HCT116 (cell line): ENCODE results near the gene DET1. TPM values are rescaled to one million over a fixed set of nuclear protein-coding genes. Genes with fewer than 3 reads are reported as not detected.

Experiments used
- ATAC-seq: fragments of 200-7000 bp; cut with Tn5 transposase; 2 replicates; pipeline ENCODE4 v1.9.1; 2020; ENCODE audit warnings: mild to moderate bottlenecking, moderate library complexity
- BruUV-seq: library from RNA; stranded (reverse); fragments of 400-500 nt; replicated peaks from 2 replicates; lab custom pipeline; 2021; lab: Mats Ljungman, UMichigan
- CTCF ChIA-PET: fragments of 300-600 bp; sonication (Branson Sonifier 250); formaldehyde crosslinking; loops from one replicate; lab custom pipeline; 2021; ENCODE audit warnings: antibody characterized with exemption; lab: Charles Lee
- POLR2A ChIA-PET: fragments of 300-600, 350-600 bp; sonication (Branson Sonifier 250); formaldehyde crosslinking; loops from one replicate; lab custom pipeline; 2021; ENCODE audit warnings: antibody characterized with exemption; lab: Charles Lee
- RAD21 ChIA-PET, 2 experiments: fragments of 300-600 bp; sonication (Branson Sonifier 250); formaldehyde crosslinking; loops; one replicate each; lab custom pipeline; 2023; ENCODE audit warnings: low total read pairs in 2 of 2; ENCODE audit not compliant: uncharacterized antibody in 2 of 2, unreplicated experiment in 2 of 2, low non-redundant PET in 1 of 2; lab: Charles Lee
- DNase-seq: peaks from one replicate; pipeline ENCODE4 v3.0.0-alpha.2; 2010; ENCODE audit warnings: low read depth, low spot score
- H2AFZ ChIP-seq: fragments of 200-600 bp; shearing (Covaris generic), sonication (generic); 2 replicates; pipeline ENCODE4 v1.6.1; 2017; ENCODE audit warnings: low read depth, mixed run types, mixed read lengths, antibody characterized with exemption, low read length; ENCODE audit not compliant: poor library complexity, severe bottlenecking
- H3K27ac ChIP-seq: 2 replicates; pipeline ENCODE4 v1.5.1; 2012; ENCODE audit warnings: low read depth, low read length
- H3K27me3 ChIP-seq: fragments of 200-600 bp; sonication (generic); 2 replicates; pipeline ENCODE4 v1.6.1; 2016; ENCODE audit warnings: mixed run types, low read length, mixed read lengths; ENCODE audit not compliant: insufficient read depth
- H3K36me3 ChIP-seq, 2 experiments: fragments of 200-500 bp in 1 of 2; fragments of 200-600 bp in 1 of 2; sonication (Bioruptor generic) in 1 of 2; sonication (generic) in 1 of 2; 2 replicates each; pipeline versions ENCODE4 v1.5.1 to v1.6.1; 2014 to 2016; ENCODE audit warnings: low read length in 2 of 2, inconsistent platforms in 1 of 2, mixed read lengths in 1 of 2, mixed run types in 1 of 2; ENCODE audit not compliant: insufficient read depth in 2 of 2, control insufficient read depth in 1 of 2
- H3K4me1 ChIP-seq, 2 experiments: fragments of 200-600 bp in 1 of 2; sonication (generic) in 1 of 2; 2 replicates each; pipeline versions ENCODE4 v1.5.1 to v1.6.1; 2012 to 2017; ENCODE audit warnings: low read length in 2 of 2, inconsistent platforms in 1 of 2, mild to moderate bottlenecking in 1 of 2, mixed read lengths in 1 of 2, mixed run types in 1 of 2, moderate library complexity in 1 of 2; ENCODE audit not compliant: insufficient read depth in 2 of 2, control insufficient read depth in 1 of 2
- H3K4me2 ChIP-seq: fragments of 200-600 bp; sonication (generic); 2 replicates; pipeline ENCODE4 v1.6.1; 2017; ENCODE audit warnings: mixed run types, low read length, mixed read lengths
- H3K4me3 ChIP-seq, 2 experiments: fragments of 200-600 bp in 1 of 2; sonication (generic) in 1 of 2; replicated peaks in 1 of 2; 2 replicates each; pipeline ENCODE4 v1.5.1; 2011 to 2016; ENCODE audit warnings: low read length in 2 of 2, control low read depth in 1 of 2, low read depth in 1 of 2, mild to moderate bottlenecking in 1 of 2, mixed read lengths in 1 of 2, mixed run types in 1 of 2
- H3K79me2 ChIP-seq: fragments of 200-600 bp; sonication (generic); 2 replicates; pipeline ENCODE4 v1.6.1; 2017; ENCODE audit warnings: mild to moderate bottlenecking, mixed run types, low read length, moderate library complexity, mixed read lengths; ENCODE audit not compliant: insufficient read depth
- H3K9ac ChIP-seq: fragments of 200-600 bp; sonication (generic); 2 replicates; pipeline ENCODE4 v1.6.1; 2016; ENCODE audit warnings: low read length, mixed read lengths
- H3K9me2 ChIP-seq: fragments of 200-600 bp; sonication (generic), shearing (Covaris generic); 2 replicates; pipeline ENCODE4 v1.6.1; 2017; ENCODE audit warnings: mixed run types, mild to moderate bottlenecking, moderate library complexity; ENCODE audit not compliant: insufficient read depth
- H3K9me3 ChIP-seq, 2 experiments: fragments of 200-500 bp in 1 of 2; fragments of 200-600 bp in 1 of 2; sonication (Bioruptor generic) in 1 of 2; sonication (generic) in 1 of 2; 2 replicates each; pipeline ENCODE4 v1.6.1; 2014 to 2017; ENCODE audit warnings: low read length in 2 of 2, mixed read lengths in 2 of 2, inconsistent platforms in 1 of 2, low read depth in 1 of 2, mild to moderate bottlenecking in 1 of 2, mixed run types in 1 of 2, moderate library complexity in 1 of 2; ENCODE audit not compliant: control insufficient read depth in 1 of 2, insufficient read depth in 1 of 2
- H4K20me1 ChIP-seq: fragments of 200-600 bp; sonication (generic), shearing (Covaris generic); 2 replicates; pipeline ENCODE4 v1.6.1; 2017; ENCODE audit warnings: mixed run types, mild to moderate bottlenecking, moderate library complexity; ENCODE audit not compliant: insufficient read depth
- POLR2AphosphoS5 ChIP-seq: IDR thresholded peaks from 2 replicates; pipeline ENCODE4 v1.6.1; 2011; ENCODE audit warnings: mild to moderate bottlenecking, low read depth, low read length, moderate library complexity
- SRF ChIP-seq: IDR thresholded peaks from 2 replicates; pipeline ENCODE4 v1.6.1; 2012; ENCODE audit warnings: low read depth
- ZNF274 ChIP-seq: fragments of 200-500 bp; sonication (Bioruptor generic); IDR thresholded peaks from 2 replicates; pipeline ENCODE4 v1.6.1; 2014; ENCODE audit warnings: mild to moderate bottlenecking, low read depth, low read length, inconsistent platforms
- intact Hi-C: fragments of 100-400 bp; cut with micrococcal nuclease; formaldehyde crosslinking; loops from 2 replicates; pipeline ENCODE4 v1.10.0; 2022
- total RNA-seq: library from RNA; stranded (reverse); gene quantifications from one replicate; pipeline ENCODE4 v1.2.1, GENCODE V29; 2021; ENCODE audit not compliant: unreplicated experiment
- TF ChIP-seq, protein P1 (sequence below), 3 experiments: fragments of 200-600 bp in 1 of 3; sonication (generic) in 1 of 3; IDR thresholded peaks in 2 of 3; conservative IDR thresholded peaks in 1 of 3; 2 replicates each; pipeline ENCODE4 v1.5.1; 2012 to 2017; ENCODE audit warnings: low read depth in 2 of 3, low read length in 2 of 3, antibody characterized with exemption in 1 of 3, borderline replicate concordance in 1 of 3, control low read depth in 1 of 3, mild to moderate bottlenecking in 1 of 3, mixed read lengths in 1 of 3, mixed run types in 1 of 3, moderate library complexity in 1 of 3; ENCODE audit not compliant: insufficient read depth in 1 of 3
- TF ChIP-seq, protein P2 (sequence below): IDR thresholded peaks from 2 replicates; pipeline ENCODE4 v1.6.1; 2012; ENCODE audit warnings: low read depth

Gene DET1
- total RNA-seq, 1 experiment from 2014 or later = 2.5 TPM

DNA sequence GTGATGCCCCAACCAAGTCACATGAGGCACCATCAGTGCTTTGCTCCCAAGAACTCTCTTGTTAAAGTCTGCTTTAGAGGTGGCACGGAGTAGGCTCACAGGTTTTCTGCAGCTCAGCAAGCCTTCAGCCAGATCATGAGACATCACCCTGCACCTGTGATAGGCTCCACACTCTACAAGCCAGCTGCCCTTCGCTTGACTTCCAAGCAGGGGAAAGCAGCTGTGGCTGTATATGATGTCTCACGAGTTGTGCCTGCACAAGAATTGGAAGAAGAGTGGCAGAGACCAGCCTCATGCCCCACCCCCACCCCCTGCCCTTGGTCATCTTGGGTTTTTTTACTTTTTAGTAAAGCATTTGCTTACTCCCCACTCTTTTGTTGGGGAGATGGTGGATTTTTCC, 56.4 kb downstream of the DET1 start:
- no peaks in the 10 kb centered on the region for H3K9me3 ChIP-seq
- no peak overlapping the region for H3K4me2 ChIP-seq
- ChIA-PET POLR2A (no interaction called here), RAD21 (no interaction called here)
- no peak for ATAC-seq
- H3K79me2 ChIP-seq = no peaks in the 10 kb centered on the region
- no peaks in the 10 kb centered on the region for H3K27me3 ChIP-seq
- no peaks in the 10 kb centered on the region for H3K9me2 ChIP-seq
- no TSS peak for BruUV-seq
- DNase-seq = no peak
- no peaks in the 10 kb centered on the region for H4K20me1 ChIP-seq
- no peak overlapping the region for H3K27ac ChIP-seq
- H2AFZ ChIP-seq = no peak overlapping the region
- peaks cover 0 to 8% of the 10 kb centered on the region in 2 experiments; a peak in 2 of 4 replicates for H3K4me1 ChIP-seq
- intact Hi-C loops = no loop called here
- H3K36me3 ChIP-seq = no peaks in the 10 kb centered on the region
- TF ChIP-seq SRF = no peak
- TF ChIP-seq, all 23 proteins: peak for 0
- H3K9ac ChIP-seq = no peak overlapping the region
- H3K4me3 ChIP-seq = no peak overlapping the region
- CTCF ChIA-PET = no interaction called here

DNA sequence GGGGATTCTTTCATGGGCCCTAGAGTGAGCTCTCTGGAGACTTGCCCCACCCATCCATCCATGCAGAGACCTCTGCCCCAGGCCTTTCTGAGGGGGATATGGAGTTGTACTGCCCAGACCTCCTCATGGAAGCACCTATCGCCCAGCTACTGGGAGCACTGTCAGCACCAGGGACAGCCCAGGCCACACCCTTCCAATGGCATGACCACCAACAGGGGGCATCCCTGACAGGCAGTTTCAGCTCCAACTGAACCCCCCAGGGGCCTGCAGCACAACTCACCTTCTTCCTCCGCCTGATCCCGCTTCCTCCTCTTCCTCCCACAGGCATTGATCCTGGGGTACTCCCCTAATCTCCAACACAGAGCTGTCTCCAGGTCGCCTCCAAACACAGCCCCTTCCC, 57.2 kb downstream of the DET1 start:
- no peak overlapping the region for H3K27ac ChIP-seq
- no peak overlapping the region for H3K4me3 ChIP-seq
- intact Hi-C loops = no loop called here
- no peaks in the 10 kb centered on the region for H3K9me3 ChIP-seq
- ChIA-PET RAD21 (no interaction called here), POLR2A (no interaction called here), CTCF (no interaction called here)
- H3K9ac ChIP-seq = no peak overlapping the region
- no peak for TF ChIP-seq POLR2AphosphoS5
- TF ChIP-seq ZNF274 = no peak
- TF ChIP-seq, protein P1, sequence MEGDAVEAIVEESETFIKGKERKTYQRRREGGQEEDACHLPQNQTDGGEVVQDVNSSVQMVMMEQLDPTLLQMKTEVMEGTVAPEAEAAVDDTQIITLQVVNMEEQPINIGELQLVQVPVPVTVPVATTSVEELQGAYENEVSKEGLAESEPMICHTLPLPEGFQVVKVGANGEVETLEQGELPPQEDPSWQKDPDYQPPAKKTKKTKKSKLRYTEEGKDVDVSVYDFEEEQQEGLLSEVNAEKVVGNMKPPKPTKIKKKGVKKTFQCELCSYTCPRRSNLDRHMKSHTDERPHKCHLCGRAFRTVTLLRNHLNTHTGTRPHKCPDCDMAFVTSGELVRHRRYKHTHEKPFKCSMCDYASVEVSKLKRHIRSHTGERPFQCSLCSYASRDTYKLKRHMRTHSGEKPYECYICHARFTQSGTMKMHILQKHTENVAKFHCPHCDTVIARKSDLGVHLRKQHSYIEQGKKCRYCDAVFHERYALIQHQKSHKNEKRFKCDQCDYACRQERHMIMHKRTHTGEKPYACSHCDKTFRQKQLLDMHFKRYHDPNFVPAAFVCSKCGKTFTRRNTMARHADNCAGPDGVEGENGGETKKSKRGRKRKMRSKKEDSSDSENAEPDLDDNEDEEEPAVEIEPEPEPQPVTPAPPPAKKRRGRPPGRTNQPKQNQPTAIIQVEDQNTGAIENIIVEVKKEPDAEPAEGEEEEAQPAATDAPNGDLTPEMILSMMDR (IDR thresholded peaks at IDR 0.05 in 2 of 3, conservative IDR thresholded peaks at IDR 0.05 in 1 of 3; ENCODE audit: borderline replicate concordance in 1 of 3, insufficient read depth in 1 of 3, low read depth in 2 of 3, low read length in 2 of 3) = peak in 2 of 3 experiments; percentile 21 to 23; a peak in 3 of 6 replicates
- TF ChIP-seq, protein P2, sequence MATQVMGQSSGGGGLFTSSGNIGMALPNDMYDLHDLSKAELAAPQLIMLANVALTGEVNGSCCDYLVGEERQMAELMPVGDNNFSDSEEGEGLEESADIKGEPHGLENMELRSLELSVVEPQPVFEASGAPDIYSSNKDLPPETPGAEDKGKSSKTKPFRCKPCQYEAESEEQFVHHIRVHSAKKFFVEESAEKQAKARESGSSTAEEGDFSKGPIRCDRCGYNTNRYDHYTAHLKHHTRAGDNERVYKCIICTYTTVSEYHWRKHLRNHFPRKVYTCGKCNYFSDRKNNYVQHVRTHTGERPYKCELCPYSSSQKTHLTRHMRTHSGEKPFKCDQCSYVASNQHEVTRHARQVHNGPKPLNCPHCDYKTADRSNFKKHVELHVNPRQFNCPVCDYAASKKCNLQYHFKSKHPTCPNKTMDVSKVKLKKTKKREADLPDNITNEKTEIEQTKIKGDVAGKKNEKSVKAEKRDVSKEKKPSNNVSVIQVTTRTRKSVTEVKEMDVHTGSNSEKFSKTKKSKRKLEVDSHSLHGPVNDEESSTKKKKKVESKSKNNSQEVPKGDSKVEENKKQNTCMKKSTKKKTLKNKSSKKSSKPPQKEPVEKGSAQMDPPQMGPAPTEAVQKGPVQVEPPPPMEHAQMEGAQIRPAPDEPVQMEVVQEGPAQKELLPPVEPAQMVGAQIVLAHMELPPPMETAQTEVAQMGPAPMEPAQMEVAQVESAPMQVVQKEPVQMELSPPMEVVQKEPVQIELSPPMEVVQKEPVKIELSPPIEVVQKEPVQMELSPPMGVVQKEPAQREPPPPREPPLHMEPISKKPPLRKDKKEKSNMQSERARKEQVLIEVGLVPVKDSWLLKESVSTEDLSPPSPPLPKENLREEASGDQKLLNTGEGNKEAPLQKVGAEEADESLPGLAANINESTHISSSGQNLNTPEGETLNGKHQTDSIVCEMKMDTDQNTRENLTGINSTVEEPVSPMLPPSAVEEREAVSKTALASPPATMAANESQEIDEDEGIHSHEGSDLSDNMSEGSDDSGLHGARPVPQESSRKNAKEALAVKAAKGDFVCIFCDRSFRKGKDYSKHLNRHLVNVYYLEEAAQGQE = peak; percentile 44
- DNase-seq (no peak), ATAC-seq (0 out of 2 replicates have a peak, but pooled peaks have one; percentile 46)
- peaks cover 0 to 8% of the 10 kb centered on the region in 2 experiments; a peak in 2 of 4 replicates for H3K4me1 ChIP-seq
- H3K4me2 ChIP-seq = no peak overlapping the region
- H4K20me1 ChIP-seq = no peaks in the 10 kb centered on the region
- no peaks in the 10 kb centered on the region for H3K27me3 ChIP-seq
- no peaks in the 10 kb centered on the region for H3K9me2 ChIP-seq
- no peaks in the 10 kb centered on the region for H3K79me2 ChIP-seq
- BruUV-seq = no TSS peak
- H3K36me3 ChIP-seq = no peaks in the 10 kb centered on the region
- no peak overlapping the region for H2AFZ ChIP-seq
